GM18909 (cell line): Measurements from ENCODE around the gene FIBCD1.

Experiments used
- ATAC-seq: cut with Tn5 transposase; IDR thresholded peaks from one replicate; pipeline ENCODE4 v1.9.1; 2021; ENCODE audit warnings: mild to moderate bottlenecking; ENCODE audit not compliant: unreplicated experiment, poor library complexity

Gene FIBCD1, protein sequence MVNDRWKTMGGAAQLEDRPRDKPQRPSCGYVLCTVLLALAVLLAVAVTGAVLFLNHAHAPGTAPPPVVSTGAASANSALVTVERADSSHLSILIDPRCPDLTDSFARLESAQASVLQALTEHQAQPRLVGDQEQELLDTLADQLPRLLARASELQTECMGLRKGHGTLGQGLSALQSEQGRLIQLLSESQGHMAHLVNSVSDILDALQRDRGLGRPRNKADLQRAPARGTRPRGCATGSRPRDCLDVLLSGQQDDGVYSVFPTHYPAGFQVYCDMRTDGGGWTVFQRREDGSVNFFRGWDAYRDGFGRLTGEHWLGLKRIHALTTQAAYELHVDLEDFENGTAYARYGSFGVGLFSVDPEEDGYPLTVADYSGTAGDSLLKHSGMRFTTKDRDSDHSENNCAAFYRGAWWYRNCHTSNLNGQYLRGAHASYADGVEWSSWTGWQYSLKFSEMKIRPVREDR

DNA sequence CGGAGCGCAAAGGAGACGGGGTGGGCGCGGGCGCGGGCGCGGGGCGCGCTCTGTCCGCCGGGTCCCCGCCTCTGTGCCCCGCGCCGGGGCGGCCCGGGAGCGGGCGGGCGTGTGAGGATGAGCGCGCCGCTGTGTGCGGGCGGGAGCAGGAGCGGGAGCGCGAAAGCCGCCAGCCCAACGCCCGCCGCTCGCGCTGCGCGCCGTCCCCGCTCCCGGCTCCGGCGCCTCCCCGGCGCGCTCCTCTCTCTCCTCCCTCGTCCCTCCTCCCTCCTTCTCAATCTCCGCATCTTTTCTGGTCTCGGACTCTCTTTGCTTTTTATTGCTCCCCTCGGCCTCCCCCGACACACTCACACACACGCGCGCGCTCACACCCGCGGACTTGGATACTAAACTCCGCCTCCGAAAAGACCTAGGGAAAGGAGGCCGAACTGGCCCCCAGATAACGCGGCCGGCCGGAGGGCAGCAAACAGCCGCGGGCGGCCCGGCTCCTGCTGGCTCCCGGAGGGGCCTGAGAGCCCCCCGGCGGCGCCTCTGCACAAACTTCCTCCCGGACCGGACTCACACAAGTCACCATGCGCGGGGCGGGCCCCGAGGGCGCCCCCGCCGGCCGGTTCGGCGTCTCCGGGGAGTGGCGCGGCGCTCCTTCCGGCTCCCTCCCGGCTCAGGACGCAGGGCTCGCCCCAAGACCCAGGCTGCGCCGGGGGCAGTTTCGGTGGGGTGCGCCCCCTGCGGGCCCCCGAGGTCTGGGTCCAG, at the start of gene FIBCD1:
Gene FIBCD1 (minus strand): TSS at position 596 of the 753 bp plus-strand sequence. CDS start 640 bp downstream, outside the sequence.
- no peak for ATAC-seq

DNA sequence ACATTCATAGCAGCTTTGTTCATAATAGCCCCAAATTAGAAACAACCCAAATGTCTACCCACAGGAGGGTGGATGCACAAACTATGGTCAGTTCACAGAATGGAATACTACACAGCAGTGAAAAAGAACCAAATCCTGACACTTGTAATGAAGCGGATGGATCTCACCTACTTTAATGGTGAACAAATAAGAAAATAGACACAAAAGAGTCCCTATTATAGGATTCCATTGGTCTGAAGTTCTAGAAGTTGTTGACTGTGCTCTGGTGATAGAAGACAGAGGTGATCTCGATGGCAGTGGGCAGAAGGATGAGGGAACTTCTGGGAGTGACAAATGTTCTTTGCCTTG, 49.3 kb upstream of the FIBCD1 start:
- no peak for ATAC-seq

DNA sequence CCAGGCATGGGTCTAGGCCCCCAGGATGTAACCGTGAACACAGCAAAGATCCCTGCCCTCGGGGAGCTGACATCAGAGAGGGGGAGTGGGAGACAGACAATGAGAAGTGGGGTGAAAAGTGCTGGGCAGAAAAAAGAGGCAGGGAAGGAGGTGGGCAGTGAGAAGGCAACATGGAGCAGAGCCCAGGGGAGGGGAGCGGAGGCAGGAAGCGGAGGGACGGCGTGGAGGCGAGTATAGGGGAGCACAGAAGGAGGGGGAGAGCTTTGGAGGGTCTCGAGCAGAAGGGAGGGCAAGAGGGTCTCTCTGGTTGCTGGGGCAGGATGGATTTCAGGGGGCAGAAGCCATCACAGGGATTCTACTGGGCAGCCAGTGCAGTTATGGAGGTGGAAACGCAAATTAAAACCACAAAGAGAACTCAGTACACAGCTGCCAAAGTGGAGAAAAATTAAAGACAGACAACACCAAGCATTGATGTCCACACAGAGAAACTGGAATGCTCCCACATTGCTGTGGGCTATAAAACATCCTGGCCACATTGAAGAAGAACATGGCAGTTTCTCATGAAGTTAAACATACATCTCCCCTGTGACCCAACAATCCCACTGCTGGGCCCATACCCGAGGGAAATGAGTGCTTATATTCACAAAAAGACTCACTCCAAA, 48.8 kb upstream of the FIBCD1 start:
- no peak for ATAC-seq

GRCh38 chr9:130987054-130987453, 48.0 kb upstream of the FIBCD1 start:
- ATAC-seq = no peak

DNA sequence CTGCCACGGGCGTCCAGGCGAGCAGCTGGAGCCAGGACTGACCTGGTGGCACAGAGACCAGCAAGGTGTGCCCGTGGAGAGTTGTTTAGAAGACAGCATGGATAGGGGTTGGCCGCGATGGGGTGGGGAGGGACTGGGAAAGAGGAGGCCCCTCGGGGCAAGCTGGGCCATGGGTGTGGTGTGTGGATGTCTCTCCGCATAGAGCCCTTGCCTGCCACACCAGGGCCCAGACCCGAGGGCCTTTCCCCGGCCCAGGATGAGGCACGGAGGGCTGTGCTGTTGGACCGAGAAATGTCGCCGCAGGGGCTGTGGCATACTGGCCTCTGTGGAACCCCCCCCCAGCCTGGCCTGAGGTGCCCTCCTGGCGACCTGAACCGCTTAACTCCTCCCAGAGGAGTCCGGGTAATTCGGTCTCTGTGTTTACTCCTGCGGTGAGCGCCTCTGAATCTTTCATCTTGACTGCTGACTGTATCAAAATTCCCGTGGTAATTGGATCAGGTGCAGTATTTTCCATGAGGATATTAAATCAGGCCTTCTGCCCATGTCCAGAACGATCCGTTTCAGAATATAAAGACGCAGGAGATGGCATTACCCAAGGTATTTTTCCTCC, 47.4 kb upstream of the FIBCD1 start:
- ATAC-seq = no peak

GRCh38 chr9:130985606-130986162, 46.6 kb upstream of the FIBCD1 start:
- ATAC-seq = no peak

- ATAC-seq = no peak
Observed at GRCh38 chr9:130985029-130985428, 46.0 kb upstream of the FIBCD1 start.

GRCh38 chr9:130984521-130984920, 45.5 kb upstream of the FIBCD1 start:
- ATAC-seq = no peak

GRCh38 chr9:130983970-130984369, 44.9 kb upstream of the FIBCD1 start:
- ATAC-seq = no peak

GRCh38 chr9:130983359-130983670, 44.3 kb upstream of the FIBCD1 start:
- no peak for ATAC-seq

- no peak for ATAC-seq
Observed at GRCh38 chr9:130982636-130983358, 43.8 kb upstream of the FIBCD1 start.

- ATAC-seq = no peak
Observed at GRCh38 chr9:130981756-130982137, 42.7 kb upstream of the FIBCD1 start.

DNA sequence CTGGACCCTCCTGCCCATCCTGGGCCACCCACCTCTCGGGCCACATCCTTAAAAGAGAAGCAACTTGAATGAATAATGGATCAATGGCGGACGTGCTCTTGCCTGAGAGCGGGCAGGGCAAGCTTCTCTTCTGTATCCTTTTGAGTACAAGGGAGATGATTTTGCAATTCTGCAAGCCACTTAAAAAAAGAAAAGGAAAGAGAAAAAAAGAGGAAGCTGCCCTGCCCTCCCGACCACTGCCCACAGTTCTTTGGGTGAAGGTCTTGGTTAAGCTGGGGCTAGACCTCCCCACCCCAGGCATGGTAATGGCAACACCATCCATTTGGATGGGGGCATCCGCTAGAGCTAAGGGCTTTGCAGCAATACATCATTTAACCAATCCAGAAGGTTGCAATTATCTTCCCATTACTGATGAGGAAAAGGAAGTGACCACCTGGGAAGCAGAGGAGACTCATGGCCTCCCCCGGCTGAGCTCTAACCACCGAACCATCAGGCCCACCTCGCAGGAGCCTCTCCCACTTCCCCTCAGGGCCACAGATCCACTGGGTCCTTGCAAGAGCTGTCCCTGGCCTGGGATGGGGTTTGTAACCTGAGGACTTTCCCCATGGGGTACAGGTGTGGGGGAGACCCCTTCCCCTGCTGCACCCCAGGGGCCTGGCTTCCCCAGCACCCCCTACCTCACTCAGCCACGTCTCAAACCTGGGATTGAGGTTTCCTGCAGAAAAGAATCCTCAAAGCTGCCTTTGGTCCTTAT, 42.1 kb upstream of the FIBCD1 start:
- ATAC-seq = no peak

DNA sequence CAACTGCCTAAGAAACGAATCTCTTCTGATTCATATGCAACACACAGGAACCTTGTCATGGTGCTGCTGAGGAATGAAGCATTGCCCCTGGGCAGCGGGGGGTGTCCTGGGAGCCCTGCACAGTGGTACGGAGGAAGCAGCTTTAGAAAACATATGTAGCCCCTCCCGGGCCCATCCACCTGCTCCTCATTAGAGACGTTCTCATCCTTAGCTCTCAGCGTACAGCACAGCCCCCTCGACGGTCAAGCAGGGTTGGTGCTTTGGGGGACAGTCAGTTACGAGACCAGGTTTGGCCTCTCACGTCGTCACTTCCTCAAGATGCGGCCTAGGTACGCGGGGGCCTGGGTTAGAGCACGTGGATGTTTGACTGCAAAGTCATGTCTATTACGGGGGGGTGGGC, 41.5 kb upstream of the FIBCD1 start:
- no peak for ATAC-seq

DNA sequence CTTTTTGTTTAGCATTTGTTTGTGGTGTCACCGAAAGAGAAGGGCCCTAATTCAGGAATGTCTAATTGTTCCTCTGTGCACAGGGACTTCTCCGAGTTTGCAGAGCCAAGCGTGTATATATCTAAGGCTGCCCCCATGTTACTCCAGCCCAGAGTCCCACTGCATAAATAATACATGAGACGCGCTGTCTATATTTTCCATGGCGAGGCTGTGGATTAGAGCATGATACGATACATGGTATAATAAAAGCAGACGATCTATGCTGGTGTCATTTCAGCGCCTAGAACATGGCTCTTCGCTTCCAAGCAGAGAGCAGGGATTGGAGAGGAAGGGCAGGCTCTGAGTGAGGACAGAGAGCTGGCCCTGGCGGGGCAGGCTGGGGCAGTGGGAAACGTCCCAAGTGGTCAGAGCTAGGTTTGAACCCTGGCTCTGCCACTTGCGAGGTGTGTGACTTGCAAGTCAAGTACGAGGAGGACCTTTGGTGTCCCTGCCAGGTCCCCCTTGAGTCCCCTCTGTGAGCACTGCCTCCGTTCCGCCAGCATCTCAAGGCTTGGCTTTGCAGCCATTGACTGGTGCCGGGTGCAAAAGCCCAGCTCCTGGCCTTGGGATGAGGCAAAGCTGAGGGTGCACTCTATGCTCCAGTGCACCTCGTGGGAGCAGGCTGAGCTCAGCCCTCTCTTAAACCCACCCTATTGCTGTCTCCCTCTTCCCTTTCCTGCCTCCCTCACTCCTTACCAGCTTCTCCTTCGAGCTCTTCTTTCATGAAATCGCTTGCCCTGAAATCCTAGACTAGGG, 40.7 kb upstream of the FIBCD1 start:
- ATAC-seq = no peak

- ATAC-seq = no peak
Observed at GRCh38 chr9:130977811-130978221, 38.8 kb upstream of the FIBCD1 start.

DNA sequence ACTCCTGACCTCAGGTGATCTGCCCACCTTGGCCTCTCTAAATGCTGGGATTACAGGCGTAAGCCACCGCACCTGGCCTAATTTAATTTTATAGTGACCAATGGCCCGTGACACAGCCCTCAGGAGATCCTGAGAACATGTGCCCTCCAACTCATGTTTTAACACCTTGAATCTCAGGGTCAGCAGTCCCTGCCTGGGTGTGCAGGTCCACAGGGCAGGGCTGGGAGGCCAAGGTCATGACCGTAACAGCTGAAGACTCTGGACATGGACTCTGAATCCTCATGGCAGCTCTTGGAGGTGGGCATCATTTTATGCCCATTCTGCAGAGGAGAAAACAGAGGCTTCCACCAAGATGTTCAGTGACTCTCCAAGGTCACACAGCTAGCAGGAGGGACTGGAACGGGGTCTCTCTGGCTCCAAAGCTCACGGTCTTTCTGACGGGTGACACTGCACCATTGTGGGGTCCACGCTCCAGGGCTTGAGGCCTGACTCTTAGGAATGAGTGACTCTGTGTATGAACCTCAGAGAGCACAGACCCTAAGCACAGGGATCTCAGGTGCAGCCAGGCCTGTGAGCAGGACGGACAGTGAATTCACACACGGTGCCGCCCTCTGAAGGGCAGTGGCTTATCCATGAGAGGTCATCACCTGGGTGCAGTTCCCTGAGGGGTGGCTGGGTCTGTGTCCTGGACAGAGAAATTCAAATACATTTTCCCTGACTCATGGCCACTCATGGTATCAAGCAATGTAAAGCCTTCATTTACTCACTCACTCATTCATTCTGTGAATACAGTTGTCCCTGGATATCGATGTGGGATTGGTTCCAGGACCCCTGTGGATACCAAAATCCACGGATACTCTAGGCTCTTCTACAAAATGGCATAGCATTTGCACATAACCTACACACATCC, 37.1 kb upstream of the FIBCD1 start:
- ATAC-seq = no peak
